NCI-H1092 (cell line): Measurements from ENCODE around the gene ARHGAP30.

ENCODE experiments used
- DNase-seq: peaks from one replicate; lab custom pipeline; 2025; lab: John Stamatoyannopoulos, UW

ARHGAP30 gene

DNA sequence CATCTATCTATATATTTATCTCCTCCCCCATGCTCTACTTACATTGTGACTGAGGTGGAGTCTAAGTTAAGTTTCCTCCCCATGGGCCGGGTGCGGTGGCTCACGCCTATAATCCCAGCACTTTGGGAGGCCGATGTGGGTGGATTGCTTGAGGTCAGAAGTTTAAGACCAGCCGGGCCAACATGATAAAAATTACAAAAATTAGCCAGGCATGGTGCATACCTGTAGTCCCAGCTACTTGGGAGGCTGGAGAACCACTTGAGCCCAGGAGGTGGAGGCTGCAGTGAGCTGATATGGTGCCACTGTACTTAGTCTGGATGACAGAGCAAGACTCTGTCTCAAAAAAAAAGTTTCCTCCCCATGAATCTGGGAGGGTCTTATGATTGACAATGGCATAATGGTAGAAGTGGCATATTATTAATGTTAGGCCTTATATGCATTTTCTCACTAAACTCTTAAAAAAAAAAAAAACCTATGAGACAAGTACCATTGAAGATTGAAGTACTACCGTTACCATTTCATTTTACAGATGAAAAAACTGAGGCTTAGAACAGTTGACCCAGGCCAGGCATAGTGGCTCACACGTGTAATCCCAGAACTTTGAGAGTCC lies 60.0 kb downstream of the ARHGAP30 start:
- no peak for DNase-seq

GRCh38 chr1:161008869-161009510 lies 60.7 kb downstream of the ARHGAP30 start:
- no peak for DNase-seq

GRCh38 chr1:161007369-161007768 lies 62.3 kb downstream of the ARHGAP30 start:
- DNase-seq, result no peak

GRCh38 chr1:161006563-161006962 lies 63.1 kb downstream of the ARHGAP30 start:
- DNase-seq, result no peak

GRCh38 chr1:161001525-161001924 lies 68.2 kb downstream of the ARHGAP30 start:
- peak; percentile 36 for DNase-seq

- no peak for DNase-seq
Measured at GRCh38 chr1:161000736-161001480, 68.8 kb downstream of the ARHGAP30 start.

- no peak for DNase-seq
Measured at GRCh38 chr1:160999376-160999775, 70.3 kb downstream of the ARHGAP30 start.

DNA sequence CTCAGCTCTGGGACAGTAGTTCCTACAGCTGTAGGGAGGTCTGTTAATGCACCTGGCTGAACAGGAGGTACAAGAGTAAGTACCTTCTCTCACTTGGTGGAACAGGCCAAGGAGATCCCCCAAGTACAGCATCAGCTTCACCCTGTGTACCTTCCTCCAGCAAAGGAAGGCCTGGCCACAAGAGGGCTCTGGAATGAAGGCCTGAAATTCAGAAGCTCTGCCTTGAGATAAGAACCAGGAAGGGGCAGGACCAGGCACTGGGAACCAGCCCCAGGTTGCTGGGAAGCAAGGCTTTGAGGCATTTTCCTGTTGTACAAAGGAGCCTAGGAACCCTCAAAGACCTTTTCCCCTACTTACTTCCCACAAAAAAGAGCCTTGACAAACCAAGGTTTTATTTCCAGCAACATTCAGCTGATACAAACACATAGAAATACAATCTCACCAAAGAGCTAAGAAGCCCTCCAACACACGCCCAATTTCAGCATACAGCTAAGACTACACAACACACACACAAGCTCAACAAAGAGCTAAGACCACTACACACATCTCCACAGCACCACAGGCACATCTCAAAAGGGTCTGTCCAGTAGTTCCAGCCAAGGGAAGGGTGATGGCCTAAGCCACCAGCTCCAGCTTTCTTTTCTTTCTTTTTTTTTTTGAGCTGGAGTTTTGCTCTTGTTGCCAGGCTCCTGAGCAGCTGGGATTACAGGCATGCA lies 72.2 kb downstream of the ARHGAP30 start:
- peak; percentile 17 for DNase-seq
